ENCODE results near the gene P3H1.

DNA sequence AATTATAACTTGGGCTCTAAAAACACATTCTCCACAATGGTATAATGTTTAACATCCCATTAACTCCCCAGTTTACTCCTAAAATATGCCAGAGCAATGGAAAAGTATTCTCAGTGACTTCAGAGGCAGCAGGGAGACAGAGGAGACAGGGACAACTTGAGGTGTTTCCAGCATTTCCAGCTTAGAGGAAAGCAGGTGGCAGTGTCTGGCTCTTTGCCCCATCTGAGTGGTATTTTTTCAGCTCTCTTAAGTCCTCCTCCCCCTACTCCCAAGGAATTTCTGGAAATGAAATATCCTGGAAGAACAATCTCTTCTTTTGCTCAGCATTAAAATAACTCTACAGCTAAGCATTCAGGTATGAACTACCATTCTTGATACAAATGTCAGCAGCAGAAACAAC, 39.3 kb upstream of the P3H1 start:
- TF ChIP-seq, protein P1, sequence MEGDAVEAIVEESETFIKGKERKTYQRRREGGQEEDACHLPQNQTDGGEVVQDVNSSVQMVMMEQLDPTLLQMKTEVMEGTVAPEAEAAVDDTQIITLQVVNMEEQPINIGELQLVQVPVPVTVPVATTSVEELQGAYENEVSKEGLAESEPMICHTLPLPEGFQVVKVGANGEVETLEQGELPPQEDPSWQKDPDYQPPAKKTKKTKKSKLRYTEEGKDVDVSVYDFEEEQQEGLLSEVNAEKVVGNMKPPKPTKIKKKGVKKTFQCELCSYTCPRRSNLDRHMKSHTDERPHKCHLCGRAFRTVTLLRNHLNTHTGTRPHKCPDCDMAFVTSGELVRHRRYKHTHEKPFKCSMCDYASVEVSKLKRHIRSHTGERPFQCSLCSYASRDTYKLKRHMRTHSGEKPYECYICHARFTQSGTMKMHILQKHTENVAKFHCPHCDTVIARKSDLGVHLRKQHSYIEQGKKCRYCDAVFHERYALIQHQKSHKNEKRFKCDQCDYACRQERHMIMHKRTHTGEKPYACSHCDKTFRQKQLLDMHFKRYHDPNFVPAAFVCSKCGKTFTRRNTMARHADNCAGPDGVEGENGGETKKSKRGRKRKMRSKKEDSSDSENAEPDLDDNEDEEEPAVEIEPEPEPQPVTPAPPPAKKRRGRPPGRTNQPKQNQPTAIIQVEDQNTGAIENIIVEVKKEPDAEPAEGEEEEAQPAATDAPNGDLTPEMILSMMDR (IDR thresholded peaks at IDR 0.05): no peak
- no peak for TF ChIP-seq POLR2A (IDR thresholded peaks at IDR 0.05)

Data from esophagus squamous epithelium (tissue), 4 donors.